ENCODE measurements around the gene SHROOM2.

DNA sequence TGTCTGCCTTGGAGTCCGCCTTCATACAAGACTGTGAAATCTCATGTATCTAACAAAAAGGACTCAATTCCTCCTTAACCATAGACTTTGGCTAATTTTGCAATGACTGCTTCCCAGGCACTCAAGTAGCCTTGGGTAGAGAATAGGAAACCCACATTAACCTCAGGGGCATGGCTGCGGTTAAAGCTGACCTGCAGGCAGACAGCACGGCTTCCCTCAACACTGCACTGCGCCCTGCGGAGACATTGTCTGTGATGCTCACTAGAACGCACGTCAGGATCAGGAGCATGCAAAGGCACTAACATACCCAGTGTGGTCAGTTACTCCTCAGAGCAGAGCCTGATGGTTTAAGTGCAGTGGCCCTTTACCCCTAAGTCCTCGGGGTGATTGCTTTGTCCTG, 10.3 kb upstream of the SHROOM2 start:
- TF ChIP-seq ARNTL (CRISPR knock-in tag; IDR thresholded peaks at IDR 0.05; ENCODE audit: borderline replicate concordance, low read depth) (no peak), TCF4 (CRISPR knock-in tag; IDR thresholded peaks at IDR 0.05; ENCODE audit: borderline replicate concordance) (no peak), ZNF565 (CRISPR knock-in tag; conservative IDR thresholded peaks at IDR 0.05; ENCODE audit: low read depth) (no peak)
- TF ChIP-seq, protein P1, sequence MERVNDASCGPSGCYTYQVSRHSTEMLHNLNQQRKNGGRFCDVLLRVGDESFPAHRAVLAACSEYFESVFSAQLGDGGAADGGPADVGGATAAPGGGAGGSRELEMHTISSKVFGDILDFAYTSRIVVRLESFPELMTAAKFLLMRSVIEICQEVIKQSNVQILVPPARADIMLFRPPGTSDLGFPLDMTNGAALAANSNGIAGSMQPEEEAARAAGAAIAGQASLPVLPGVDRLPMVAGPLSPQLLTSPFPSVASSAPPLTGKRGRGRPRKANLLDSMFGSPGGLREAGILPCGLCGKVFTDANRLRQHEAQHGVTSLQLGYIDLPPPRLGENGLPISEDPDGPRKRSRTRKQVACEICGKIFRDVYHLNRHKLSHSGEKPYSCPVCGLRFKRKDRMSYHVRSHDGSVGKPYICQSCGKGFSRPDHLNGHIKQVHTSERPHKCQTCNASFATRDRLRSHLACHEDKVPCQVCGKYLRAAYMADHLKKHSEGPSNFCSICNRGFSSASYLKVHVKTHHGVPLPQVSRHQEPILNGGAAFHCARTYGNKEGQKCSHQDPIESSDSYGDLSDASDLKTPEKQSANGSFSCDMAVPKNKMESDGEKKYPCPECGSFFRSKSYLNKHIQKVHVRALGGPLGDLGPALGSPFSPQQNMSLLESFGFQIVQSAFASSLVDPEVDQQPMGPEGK (CRISPR knock-in tag; IDR thresholded peaks at IDR 0.05; ENCODE audit: borderline replicate concordance): no peak

Measured in SK-N-SH treated with all-trans-retinoic acid at 6 μM for 48 hours (cell line).